SK-N-SH (cell line): ENCODE measurements around the gene SLC9A4. TPM values are rescaled to one million over a fixed set of nuclear protein-coding genes. Genes with fewer than 3 reads are reported as not detected.

Experiments used
- CTCF ChIA-PET: fragments of 300-600, 350-600 bp; formaldehyde crosslinking; extraction: SDS; loops from one replicate; lab custom pipeline; 2021; lab: Yijun Ruan, JAX
- POLR2A ChIA-PET: fragments of 350-600 bp; sonication (Branson Sonifier 250); formaldehyde crosslinking; extraction: SDS; loops from one replicate; lab custom pipeline; 2020; ENCODE audit warnings: antibody characterized with exemption, inconsistent platforms; lab: Yijun Ruan, JAX
- DNase-seq: peaks from one replicate; pipeline ENCODE4 v3.0.0; 2012
- H2AFZ ChIP-seq: fragments of 200-600 bp; sonication (generic); 2 replicates; pipeline ENCODE4 v1.8.1; 2016; ENCODE audit warnings: antibody characterized with exemption, mild to moderate bottlenecking, low read depth
- H3F3A ChIP-seq: fragments of 200-600 bp; sonication (generic); replicated peaks from 2 replicates; pipeline ENCODE3; 2016; ENCODE audit warnings: antibody characterized with exemption, mild to moderate bottlenecking; ENCODE audit not compliant: insufficient read depth
- H3K27ac ChIP-seq, 2 experiments: fragments of 200-500 bp in 1 of 2; fragments of 200-600 bp in 1 of 2; sonication (Bioruptor generic) in 1 of 2; sonication (generic), shearing (Covaris generic) in 1 of 2; 2 replicates each; pipeline versions ENCODE4 v1.5.1 to v1.6.1; 2014 to 2016; ENCODE audit warnings: low read depth in 2 of 2, inconsistent platforms in 1 of 2, low read length in 1 of 2, mild to moderate bottlenecking in 1 of 2, mixed read lengths in 1 of 2
- H3K27me3 ChIP-seq: fragments of 200-600 bp; sonication (generic), shearing (Covaris generic); 2 replicates; pipeline ENCODE4 v1.6.1; 2016; ENCODE audit warnings: mixed run types; ENCODE audit not compliant: insufficient read depth
- H3K36me3 ChIP-seq, 2 experiments: fragments of 200-500 bp in 1 of 2; fragments of 200-600 bp in 1 of 2; sonication (Bioruptor generic) in 1 of 2; sonication (generic) in 1 of 2; replicated peaks in 1 of 2; 2 replicates each; pipeline versions ENCODE3 to v1.5.1; 2014 to 2016; ENCODE audit warnings: low read length in 1 of 2, mild to moderate bottlenecking in 1 of 2; ENCODE audit not compliant: insufficient read depth in 2 of 2, control insufficient read depth in 1 of 2
- H3K4me1 ChIP-seq, 2 experiments: fragments of 200-500 bp in 1 of 2; fragments of 200-600 bp in 1 of 2; sonication (Bioruptor generic) in 1 of 2; sonication (generic), shearing (Covaris generic) in 1 of 2; 2 replicates each; pipeline versions ENCODE4 v1.5.1 to v1.6.1; 2014 to 2016; ENCODE audit warnings: low read depth in 1 of 2, low read length in 1 of 2, mixed run types in 1 of 2; ENCODE audit not compliant: insufficient read depth in 2 of 2, control insufficient read depth in 1 of 2
- H3K4me2 ChIP-seq: fragments of 200-600 bp; sonication (generic), shearing (Covaris generic); 2 replicates; pipeline ENCODE4 v1.6.1; 2017; ENCODE audit warnings: mixed run types
- H3K4me3 ChIP-seq, 2 experiments: fragments of 200-500 bp in 1 of 2; fragments of 200-600 bp in 1 of 2; sonication (Bioruptor generic) in 1 of 2; sonication (generic), shearing (Covaris generic) in 1 of 2; 2 replicates each; pipeline versions ENCODE4 v1.5.1 to v1.8.1; 2014 to 2016; ENCODE audit warnings: low read depth in 2 of 2, inconsistent platforms in 1 of 2, low read length in 1 of 2, mild to moderate bottlenecking in 1 of 2, mixed read lengths in 1 of 2, moderate library complexity in 1 of 2
- H3K79me2 ChIP-seq: fragments of 200-600 bp; sonication (generic); 2 replicates; pipeline ENCODE4 v1.8.1; 2017; ENCODE audit warnings: mild to moderate bottlenecking; ENCODE audit not compliant: insufficient read depth
- H3K9ac ChIP-seq: fragments of 200-600 bp; sonication (generic); 2 replicates; pipeline ENCODE4 v1.6.1; 2017; ENCODE audit warnings: mixed run types
- H3K9me2 ChIP-seq: fragments of 200-600 bp; sonication (generic); 2 replicates; pipeline ENCODE4 v1.6.1; 2017; ENCODE audit warnings: mixed run types
- H3K9me3 ChIP-seq: fragments of 200-600 bp; sonication (generic); 2 replicates; pipeline ENCODE4 v1.6.1; 2017; ENCODE audit warnings: mixed run types, mild to moderate bottlenecking, moderate library complexity
- H4K20me1 ChIP-seq: fragments of 200-600 bp; sonication (generic); 2 replicates; pipeline ENCODE4 v1.6.1; 2017; ENCODE audit warnings: mild to moderate bottlenecking, mixed run types; ENCODE audit not compliant: insufficient read depth
- CHD2 ChIP-seq: fragments of 150-350 bp; IDR thresholded peaks from 2 replicates; pipeline ENCODE4 v1.6.1; 2018; ENCODE audit warnings: low read length; ENCODE audit not compliant: partially characterized antibody
- CTCF ChIP-seq: fragments of 200-600 bp; sonication (generic); IDR thresholded peaks from 2 replicates; pipeline ENCODE4 v1.6.1; 2017; ENCODE audit warnings: antibody characterized with exemption, mild to moderate bottlenecking, moderate library complexity
- EP300 ChIP-seq, 2 experiments: IDR thresholded peaks; 2 replicates each; pipeline versions ENCODE4 v1.4.0 to v1.6.1; 2012; ENCODE audit warnings: borderline replicate concordance in 1 of 2, low read depth in 1 of 2, low read length in 1 of 2
- EZH2phosphoT487 ChIP-seq: fragments of 200-600 bp; sonication (generic); IDR thresholded peaks from 2 replicates; pipeline ENCODE4 v1.6.1; 2017; ENCODE audit warnings: low read depth, mixed run types, mild to moderate bottlenecking, antibody characterized with exemption, moderate library complexity, borderline replicate concordance
- FOSL2 ChIP-seq: IDR thresholded peaks from 2 replicates; pipeline ENCODE4 v1.4.0; 2012; ENCODE audit warnings: low read depth, mild to moderate bottlenecking, moderate library complexity, borderline replicate concordance
- FOXJ3 ChIP-seq: sonication (generic); formaldehyde crosslinking; IDR thresholded peaks from 2 replicates; pipeline ENCODE4 v1.5.1; 2020; ENCODE audit warnings: mild to moderate bottlenecking, missing genetic modification reagents
- FOXM1 ChIP-seq: IDR thresholded peaks from 2 replicates; pipeline ENCODE4 v1.4.0; 2012; ENCODE audit warnings: low read depth, mild to moderate bottlenecking
- GABPA ChIP-seq: IDR thresholded peaks from 2 replicates; pipeline ENCODE4 v1.4.0; 2012; ENCODE audit warnings: low read depth, mild to moderate bottlenecking
- GATA2 ChIP-seq: sonication (generic); formaldehyde crosslinking; IDR thresholded peaks from 2 replicates; pipeline ENCODE4 v1.5.0; 2020; ENCODE audit warnings: mild to moderate bottlenecking, missing genetic modification reagents
- JUND ChIP-seq: IDR thresholded peaks from 2 replicates; pipeline ENCODE4 v1.4.0; 2012
- MAX ChIP-seq: IDR thresholded peaks from 2 replicates; pipeline ENCODE4 v1.4.0; 2012; ENCODE audit warnings: low read depth
- NRF1 ChIP-seq: IDR thresholded peaks from 2 replicates; pipeline ENCODE4 v1.6.1; 2012; ENCODE audit warnings: low read depth, mild to moderate bottlenecking, low read length
- RXRA ChIP-seq: IDR thresholded peaks from 2 replicates; pipeline ENCODE4 v1.4.0; 2012; ENCODE audit warnings: low read depth, mild to moderate bottlenecking, borderline replicate concordance
- TAF1 ChIP-seq: IDR thresholded peaks from 2 replicates; pipeline ENCODE4 v1.6.1; 2012; ENCODE audit warnings: low read depth, mild to moderate bottlenecking, low read length, moderate library complexity, borderline replicate concordance
- TCF12 ChIP-seq: IDR thresholded peaks from 2 replicates; pipeline ENCODE4 v1.4.0; 2012
- TEAD4 ChIP-seq: IDR thresholded peaks from 2 replicates; pipeline ENCODE4 v1.4.0; 2012; ENCODE audit warnings: mild to moderate bottlenecking, borderline replicate concordance; ENCODE audit not compliant: insufficient read depth
- WGBS: methylation state at CpG from one replicate; pipeline ENCODE4 v1.1.6; 2017; ENCODE audit warnings: low lambda C conversion rate; 5-methylcytosine and 5-hydroxymethylcytosine counted together
- polyA plus RNA-seq, 3 experiments: library from polyadenylated mRNA; depleted of rRNA; stranded (reverse); fragments of >200 nt; gene quantifications; 2 replicates each; pipeline ENCODE4 v1.2.3, GENCODE V29; 2012
- TF ChIP-seq, protein P1 (sequence below): fragments of 150-350 bp; IDR thresholded peaks from 2 replicates; pipeline ENCODE4 v1.6.1; 2016; ENCODE audit warnings: mild to moderate bottlenecking, low read depth, low read length

The SLC9A4 gene
- polyA plus RNA-seq, 1 of the 3 experiments (the other 2 are of a cell fraction), result 0.07 TPM

GRCh38 chr2:102487761-102488462 is 14.9 kb downstream of the SLC9A4 start:
- CTCF ChIA-PET, result interaction anchor here (1.7 kb wide), 1 partner anchor 15 kb away, joined by 14 read pairs; the partner anchor contains the start of gene SLC9A4
- Histone ChIP-seq H3F3A (peaks cover 9% of the 10 kb centered on the region), H3K9me2 (no peaks in the 10 kb centered on the region), H3K27me3 (no peaks in the 10 kb centered on the region), H3K36me3 (no peaks in the 10 kb centered on the region), H4K20me1 (no peaks in the 10 kb centered on the region), H3K4me2 (peak overlapping the region; percentile 64), H3K27ac (peak overlapping the region in 1 of 2 experiments; percentile 51; a peak in 2 of 4 replicates), H3K9ac (peak overlapping the region; percentile 24; the same call in 1 of the 2 replicates), H3K4me1 (no peaks in the 10 kb centered on the region; a peak in 1 of 4 replicates), H3K4me3 (peak overlapping the region in 1 of 2 experiments; percentile 43; a peak in 2 of 4 replicates), H3K79me2 (no peaks in the 10 kb centered on the region), H3K9me3 (no peaks in the 10 kb centered on the region), H2AFZ (peak overlapping the region; percentile 54; the same call in 1 of the 2 replicates)
- POLR2A ChIA-PET, result no interaction called here
- 11% methylated on average over 8 of the region's 8 CpGs for WGBS
- no peak for DNase-seq
- TF ChIP-seq EP300 (IDR thresholded peaks at IDR 0.05; ENCODE audit: borderline replicate concordance in 1 of 2, low read depth in 1 of 2, low read length in 1 of 2) (no peak), MAX (0 out of 2 replicates have a peak, but pooled peaks have one; percentile 2), TCF12 (peak; percentile 64), JUND (peak; percentile 6; the same call in 1 of the 2 replicates), RXRA (0 out of 2 replicates have a peak, but pooled peaks have one; percentile 17), FOSL2 (peak; percentile 13; the same call in 1 of the 2 replicates), GATA2 (CRISPR knock-in tag) (no peak)
- TF ChIP-seq, protein P1, sequence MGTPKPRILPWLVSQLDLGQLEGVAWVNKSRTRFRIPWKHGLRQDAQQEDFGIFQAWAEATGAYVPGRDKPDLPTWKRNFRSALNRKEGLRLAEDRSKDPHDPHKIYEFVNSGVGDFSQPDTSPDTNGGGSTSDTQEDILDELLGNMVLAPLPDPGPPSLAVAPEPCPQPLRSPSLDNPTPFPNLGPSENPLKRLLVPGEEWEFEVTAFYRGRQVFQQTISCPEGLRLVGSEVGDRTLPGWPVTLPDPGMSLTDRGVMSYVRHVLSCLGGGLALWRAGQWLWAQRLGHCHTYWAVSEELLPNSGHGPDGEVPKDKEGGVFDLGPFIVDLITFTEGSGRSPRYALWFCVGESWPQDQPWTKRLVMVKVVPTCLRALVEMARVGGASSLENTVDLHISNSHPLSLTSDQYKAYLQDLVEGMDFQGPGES, result no peak

DNA sequence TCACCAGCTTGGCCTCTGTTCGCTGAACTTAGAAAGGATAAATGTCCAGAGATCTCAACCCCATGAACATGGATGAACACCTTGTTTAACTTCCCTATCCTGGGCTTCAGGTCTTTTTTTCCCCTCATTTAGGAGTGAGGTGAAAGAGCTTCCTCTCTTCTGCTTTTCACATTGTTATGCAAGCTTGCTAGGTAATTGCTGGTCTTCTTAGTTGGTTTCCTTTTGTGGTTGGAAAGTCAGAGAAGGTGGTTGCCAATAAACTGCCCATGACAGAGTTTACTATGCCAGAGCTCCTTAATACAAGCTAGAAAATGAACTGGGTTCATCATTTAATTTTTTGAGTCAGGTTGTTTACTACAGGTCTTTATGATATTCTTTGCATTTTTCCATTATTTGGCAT is 16.6 kb downstream of the SLC9A4 start:
- POLR2A ChIA-PET, result no interaction called here
- WGBS, result 21% methylated on average over 1 of the region's 1 CpG
- CTCF ChIA-PET, result interaction anchor here (1.2 to 2.0 kb wide), 2 partner anchors 15 to 25 kb away, joined by 3 to 6 read pairs; no protein-coding TSS in a partner anchor

More for the DNA sequence above, 16.6 kb downstream of the SLC9A4 start:
- 0 out of 2 replicates have a peak, but pooled peaks cover 7% of the 10 kb centered on the region for H3K9me3 ChIP-seq
- H3K79me2 ChIP-seq, result no peaks in the 10 kb centered on the region
- TF ChIP-seq CHD2, result no peak
- TF ChIP-seq GABPA, result no peak
- no peak for TF ChIP-seq TAF1
- TF ChIP-seq EZH2phosphoT487, result no peak
- TF ChIP-seq FOXM1, result no peak
- no peak for TF ChIP-seq NRF1
- no peak for TF ChIP-seq FOXJ3
- no peak for TF ChIP-seq JUND
- no peak for TF ChIP-seq CTCF
- TF ChIP-seq TEAD4, result no peak
- H2AFZ ChIP-seq, result no peak overlapping the region
- DNase-seq, result no peak
- no peak overlapping the region for H3K4me2 ChIP-seq
- H3K27me3 ChIP-seq, result no peaks in the 10 kb centered on the region
- H3K9ac ChIP-seq, result no peak overlapping the region
- no peaks in the 10 kb centered on the region; a peak in 1 of 4 replicates for H3K4me1 ChIP-seq
- H3F3A ChIP-seq, result peaks cover 9% of the 10 kb centered on the region
- H3K4me3 ChIP-seq, result no peak overlapping the region
- H4K20me1 ChIP-seq, result no peaks in the 10 kb centered on the region
- no peaks in the 10 kb centered on the region for H3K36me3 ChIP-seq
- H3K27ac ChIP-seq, result no peak overlapping the region
- H3K9me2 ChIP-seq, result no peaks in the 10 kb centered on the region
